H1 (cell line): Measurements from ENCODE around the gene WDFY3. TPM values are rescaled to one million over a fixed set of nuclear protein-coding genes. Genes with fewer than 3 reads are reported as not detected.

Experiments
- CTCF ChIA-PET: fragments of 300-600 bp; sonication (Branson Sonifier 250); formaldehyde crosslinking; loops from one replicate; lab custom pipeline; 2021; ENCODE audit not compliant: partially characterized antibody; lab: Charles Lee
- POLR2A ChIA-PET: fragments of 300-600 bp; sonication (Branson Sonifier 250); formaldehyde crosslinking; loops from one replicate; lab custom pipeline; 2021; ENCODE audit warnings: inconsistent platforms; ENCODE audit not compliant: partially characterized antibody; lab: Charles Lee
- DNase-seq, 2 experiments: peaks; one replicate each; pipeline versions ENCODE4 v3.0.0 to v3.0.0-alpha.2; 2010 to 2022; ENCODE audit warnings: low spot score in 2 of 2, low read depth in 1 of 2, mixed read lengths in 1 of 2
- FAIRE-seq: peaks from 2 replicates; lab custom pipeline; 2011; peaks lifted over from hg19 to GRCh38; lab: Jason Lieb, UNC
- H2AFZ ChIP-seq: 2 replicates; pipeline ENCODE4 v1.8.1; 2012; ENCODE audit warnings: low read length, inconsistent platforms
- H2AK5ac ChIP-seq: 2 replicates; pipeline ENCODE4 v1.6.1; 2013; ENCODE audit warnings: low read depth, low read length
- H2BK120ac ChIP-seq: replicated peaks from 2 replicates; pipeline ENCODE3; 2013; ENCODE audit warnings: low read depth, low read length, inconsistent platforms
- H2BK12ac ChIP-seq: 2 replicates; pipeline ENCODE4 v1.6.1; 2013; ENCODE audit warnings: low read depth, low read length
- H2BK15ac ChIP-seq: 2 replicates; pipeline ENCODE4 v1.6.1; 2013; ENCODE audit warnings: low read length
- H2BK20ac ChIP-seq: 2 replicates; pipeline ENCODE4 v1.6.1; 2013; ENCODE audit warnings: low read length
- H2BK5ac ChIP-seq: 2 replicates; pipeline ENCODE4 v1.6.1; 2013; ENCODE audit warnings: low read depth, low read length
- H3K14ac ChIP-seq: 2 replicates; pipeline ENCODE4 v1.6.1; 2013; ENCODE audit warnings: inconsistent platforms; ENCODE audit not compliant: insufficient read length
- H3K18ac ChIP-seq: 2 replicates; pipeline ENCODE4 v1.6.1; 2013; ENCODE audit warnings: low read length; ENCODE audit errors: extremely low read depth
- H3K23ac ChIP-seq: 2 replicates; pipeline ENCODE4 v1.6.1; 2013; ENCODE audit warnings: inconsistent platforms; ENCODE audit not compliant: insufficient read length
- H3K23me2 ChIP-seq: 2 replicates; pipeline ENCODE4 v1.6.1; 2013; ENCODE audit warnings: low read depth, low read length
- H3K27ac ChIP-seq: 2 replicates; pipeline ENCODE4 v1.6.1; 2011; ENCODE audit warnings: low read depth, low read length, inconsistent platforms
- H3K27me3 ChIP-seq, 4 experiments: replicated peaks in 1 of 4; 1 replicate in 1 of 4; 2 replicates in 3 of 4; pipeline versions ENCODE4 v1.6.1 to v1.8.1; 2011 to 2013; ENCODE audit warnings: low read length in 3 of 4, mild to moderate bottlenecking in 3 of 4, inconsistent platforms in 2 of 4, mixed read lengths in 2 of 4, moderate library complexity in 1 of 4; ENCODE audit not compliant: control insufficient read depth in 3 of 4, insufficient read depth in 3 of 4; ENCODE audit errors: extremely low read depth in 1 of 4
- H3K36me3 ChIP-seq, 4 experiments: 2 replicates each; pipeline versions ENCODE4 v1.6.1 to v1.8.1; 2011 to 2013; ENCODE audit warnings: mild to moderate bottlenecking in 4 of 4, low read length in 3 of 4, moderate library complexity in 2 of 4, control low read depth in 1 of 4, inconsistent platforms in 1 of 4; ENCODE audit not compliant: insufficient read depth in 4 of 4, control insufficient read depth in 2 of 4
- H3K4ac ChIP-seq: replicated peaks from 2 replicates; pipeline ENCODE3; 2013; ENCODE audit warnings: low read length, low read depth, mixed read lengths, inconsistent platforms; ENCODE audit not compliant: insufficient read length
- H3K4me1 ChIP-seq, 4 experiments: replicated peaks in 1 of 4; 1 replicate in 1 of 4; 2 replicates in 3 of 4; pipeline versions ENCODE4 v1.6.1 to v1.8.1; 2011 to 2013; ENCODE audit warnings: low read length in 3 of 4, inconsistent platforms in 2 of 4, mixed read lengths in 1 of 4; ENCODE audit not compliant: insufficient read depth in 4 of 4, control insufficient read depth in 3 of 4
- H3K4me2 ChIP-seq, 2 experiments: 2 replicates each; pipeline versions ENCODE4 v1.6.1 to v1.8.1; 2011 to 2013; ENCODE audit warnings: low read depth in 2 of 2, low read length in 2 of 2, control low read depth in 1 of 2, inconsistent platforms in 1 of 2, mild to moderate bottlenecking in 1 of 2; ENCODE audit not compliant: insufficient read depth in 1 of 2
- H3K4me3 ChIP-seq, 4 experiments: fragments of 200-600, 300-600 bp in 1 of 4; sonication (generic), shearing (Covaris generic), sonication (Bioruptor Twin) in 1 of 4; 2 replicates each; pipeline versions ENCODE4 v1.5.1 to v1.8.1; 2011 to 2016; ENCODE audit warnings: low read length in 4 of 4, low read depth in 3 of 4, control low read depth in 2 of 4, inconsistent platforms in 2 of 4, mild to moderate bottlenecking in 2 of 4, mixed read lengths in 1 of 4, moderate library complexity in 1 of 4; ENCODE audit not compliant: insufficient read depth in 2 of 4; ENCODE audit errors: extremely low read depth in 1 of 4
- H3K56ac ChIP-seq: replicated peaks from 2 replicates; pipeline ENCODE3; 2013; ENCODE audit warnings: low read depth, mild to moderate bottlenecking, mixed read lengths, low read length, inconsistent platforms; ENCODE audit not compliant: insufficient read length
- H3K79me1 ChIP-seq: 2 replicates; pipeline ENCODE4 v1.6.1; 2013; ENCODE audit warnings: low read depth, low read length, control low read depth
- H3K79me2 ChIP-seq, 2 experiments: 2 replicates each; pipeline versions ENCODE4 v1.6.1 to v1.8.1; 2012 to 2013; ENCODE audit warnings: low read length in 2 of 2, mild to moderate bottlenecking in 2 of 2, inconsistent platforms in 1 of 2; ENCODE audit not compliant: insufficient read depth in 2 of 2, control insufficient read depth in 1 of 2
- H3K9ac ChIP-seq, 4 experiments: replicated peaks in 1 of 4; 1 replicate in 1 of 4; 2 replicates in 3 of 4; pipeline versions ENCODE4 v1.6.1 to v1.8.1; 2011 to 2013; ENCODE audit warnings: low read depth in 3 of 4, low read length in 3 of 4, control low read depth in 2 of 4, mild to moderate bottlenecking in 2 of 4, moderate library complexity in 2 of 4, inconsistent platforms in 1 of 4; ENCODE audit errors: extremely low read depth in 1 of 4
- H3K9me3 ChIP-seq, 2 experiments: 2 replicates each; pipeline versions ENCODE4 v1.6.1 to v1.8.1; 2012 to 2013; ENCODE audit warnings: mild to moderate bottlenecking in 2 of 2, moderate library complexity in 2 of 2, control low read depth in 1 of 2, inconsistent platforms in 1 of 2, low read depth in 1 of 2, low read length in 1 of 2, mixed read lengths in 1 of 2; ENCODE audit not compliant: insufficient read depth in 2 of 2
- H4K20me1 ChIP-seq, 2 experiments: replicated peaks in 1 of 2; 2 replicates each; pipeline versions ENCODE3 to v1.8.1; 2011 to 2013; ENCODE audit warnings: inconsistent platforms in 2 of 2, low read length in 2 of 2, mild to moderate bottlenecking in 1 of 2; ENCODE audit not compliant: insufficient read depth in 2 of 2, control insufficient read depth in 1 of 2
- H4K5ac ChIP-seq: 2 replicates; pipeline ENCODE4 v1.6.1; 2013; ENCODE audit warnings: low read length, low read depth, mixed read lengths, inconsistent platforms; ENCODE audit not compliant: insufficient read length
- H4K8ac ChIP-seq: 2 replicates; pipeline ENCODE4 v1.8.0; 2013; ENCODE audit warnings: mild to moderate bottlenecking, moderate library complexity, low read length, inconsistent platforms; ENCODE audit not compliant: insufficient read depth; ENCODE audit errors: extremely low read depth
- H4K91ac ChIP-seq: replicated peaks from 2 replicates; pipeline ENCODE3; 2013; ENCODE audit warnings: low read length, mixed read lengths, inconsistent platforms; ENCODE audit not compliant: insufficient read length
- CBX8 ChIP-seq: fragments of 300-800, 300-1000 bp; sonication (generic); IDR thresholded peaks from 2 replicates; pipeline ENCODE4 v1.7.1; 2016; ENCODE audit warnings: low read depth, low read length, borderline replicate concordance
- RXRA ChIP-seq: IDR thresholded peaks from 2 replicates; pipeline ENCODE4 v1.6.1; 2011; ENCODE audit warnings: low read depth, mild to moderate bottlenecking, low read length, moderate library complexity; ENCODE audit not compliant: insufficient read depth
- SIN3A ChIP-seq, 2 experiments: IDR thresholded peaks in 1 of 2; conservative IDR thresholded peaks in 1 of 2; 2 replicates each; pipeline ENCODE4 v1.6.1; 2011 to 2012; ENCODE audit warnings: low read length in 2 of 2, improper control_type of control experiment in 1 of 2, low read depth in 1 of 2, mild to moderate bottlenecking in 1 of 2
- WGBS, 2 experiments: shearing (Covaris generic) in 1 of 2; methylation state at CpG; one replicate each; pipeline versions ENCODE4 v1.1.6 to v1.1.7; 2013 to 2015; ENCODE audit warnings: low lambda C conversion rate in 2 of 2, mixed read lengths in 2 of 2, inconsistent platforms in 1 of 2, low coverage in 1 of 2, missing lambda C conversion rate in 1 of 2; ENCODE audit not compliant: insufficient replicate concordance in 2 of 2, insufficient coverage in 1 of 2, insufficient read length in 1 of 2; ENCODE audit errors: extremely low coverage in 1 of 2, missing lambda C conversion rate in 1 of 2; 5-methylcytosine and 5-hydroxymethylcytosine counted together
- polyA plus RNA-seq, 7 experiments: library from polyadenylated mRNA; depleted of rRNA in 3 of 7; stranded (reverse) in 5 of 7; unstranded in 2 of 7; fragments of >200 nt in 5 of 7; fragments of 200-250 nt in 2 of 7; gene quantifications; 1 replicate in 5 of 7; 2 replicates in 1 of 7; 4 replicates in 1 of 7; pipeline versions ENCODE4 v1.2.1 to v1.2.3, GENCODE V29; 2011 to 2013; ENCODE audit warnings: missing spikeins in 2 of 7, mixed read lengths in 2 of 7
- total RNA-seq: library from RNA; stranded (reverse); fragmentation: NEBNext Ultra II Directional; extraction: Animal tissue kit (Norgen Biotek cat#: 25700); gene quantifications from 2 replicates; pipeline ENCODE4 v1.2.1, GENCODE V29; 2021
- TF ChIP-seq, protein P1 (sequence below): IDR thresholded peaks from 2 replicates; pipeline ENCODE4 v1.6.1; 2012; ENCODE audit warnings: inconsistent platforms

Gene WDFY3
- total and polyA plus RNA-seq, 2 of the 8 experiments (the other 6 are each of a cell fraction or from before 2014, with no cell fraction given): 25.6 to 62.4 TPM

DNA sequence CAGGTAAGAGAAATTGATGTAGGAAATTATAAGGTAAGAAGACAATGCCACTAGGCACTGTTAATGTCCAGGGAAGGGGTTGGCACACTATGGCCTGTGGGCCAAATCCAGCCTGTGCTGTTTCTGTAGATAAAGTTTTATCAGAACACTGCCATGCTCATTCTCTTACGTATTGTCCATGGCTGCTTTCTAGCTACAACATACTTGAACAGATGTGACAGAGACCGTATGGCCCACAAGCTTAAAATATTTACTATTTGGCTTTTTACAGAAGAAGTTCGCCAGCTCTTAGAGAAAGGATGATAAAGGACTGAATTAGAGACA lies 215.6 kb downstream of the WDFY3 start:
- no peak overlapping the region for H3K4me3 ChIP-seq
- no peak overlapping the region for H3K23ac ChIP-seq
- ChIA-PET POLR2A (interaction anchor here (1.3 kb wide), 1 partner anchor 215 kb away, joined by 7 read pairs; the partner anchor contains the start of gene WDFY3), CTCF (interaction anchor here (0.5 to 3.1 kb wide), 26 partner anchors 9 to 1966 kb away, joined by 3 to 35 read pairs (median 4); no protein-coding TSS in a partner anchor)
- H3K36me3 ChIP-seq: peaks cover 2 to 57% (median 23%) of the 10 kb centered on the region in 4 experiments; a peak in 6 of 8 replicates
- H3K18ac ChIP-seq: no peak overlapping the region
- H2BK120ac ChIP-seq: no peak overlapping the region
- no peak overlapping the region for H4K5ac ChIP-seq
- no peaks in the 10 kb centered on the region for H3K4me1 ChIP-seq
- no peak for DNase-seq
- H2BK12ac ChIP-seq: no peak overlapping the region
- H3K27ac ChIP-seq: no peak overlapping the region
- no peaks in the 10 kb centered on the region for H3K23me2 ChIP-seq
- no peak overlapping the region for H2AK5ac ChIP-seq
- no peaks in the 10 kb centered on the region for H4K20me1 ChIP-seq
- H2BK15ac ChIP-seq: no peak overlapping the region
- FAIRE-seq: no peak
- H3K4ac ChIP-seq: no peak overlapping the region
- H3K9ac ChIP-seq: no peak overlapping the region
- H3K4me2 ChIP-seq: no peak overlapping the region
- no peaks in the 10 kb centered on the region for H3K27me3 ChIP-seq
- H2AFZ ChIP-seq: no peak overlapping the region
- H2BK20ac ChIP-seq: no peak overlapping the region
- H3K56ac ChIP-seq: no peak overlapping the region
- no peak overlapping the region for H2BK5ac ChIP-seq
- no peak overlapping the region for H3K14ac ChIP-seq
- H3K79me2 ChIP-seq: no peaks in the 10 kb centered on the region
- no peaks in the 10 kb centered on the region for H3K79me1 ChIP-seq
- 68% methylated on average over 3 of the region's 3 CpGs; no CpG with 5 or more reads in 1 of the 2 experiments for WGBS, 2 experiments
- H3K9me3 ChIP-seq: no peaks in the 10 kb centered on the region
- H4K91ac ChIP-seq: no peak overlapping the region
- no peak overlapping the region for H4K8ac ChIP-seq
- TF ChIP-seq, protein P1, sequence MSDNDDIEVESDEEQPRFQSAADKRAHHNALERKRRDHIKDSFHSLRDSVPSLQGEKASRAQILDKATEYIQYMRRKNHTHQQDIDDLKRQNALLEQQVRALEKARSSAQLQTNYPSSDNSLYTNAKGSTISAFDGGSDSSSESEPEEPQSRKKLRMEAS: no peak
- TF ChIP-seq RXRA: no peak
- TF ChIP-seq CBX8: no peak
- TF ChIP-seq SIN3A (conservative IDR thresholded peaks at IDR 0.05 in 1 of 2, IDR thresholded peaks at IDR 0.05 in 1 of 2; ENCODE audit: low read depth in 1 of 2, low read length in 2 of 2): no peak
